Testis (tissue), 3 donors: ENCODE data around the gene PSPC1. TPM values are rescaled to one million over a fixed set of nuclear protein-coding genes. Genes with fewer than 3 reads are reported as not detected.
"Not testable (repeated sequence)": the region's sequence is repeated elsewhere in the genome, so short reads cannot be mapped to it uniquely, and the experiment has no call there.

Source experiments
- DNase-seq: peaks from one replicate; pipeline ENCODE4 v3.0.0-alpha.2; 2019
- H3K27ac ChIP-seq, 2 donors: fragments of 200-600 bp; sonication (generic); one replicate each; pipeline ENCODE4 v1.5.1; 2019
- H3K27me3 ChIP-seq: fragments of 200-600 bp; sonication (generic); one replicate; pipeline ENCODE4 v1.5.1; 2019
- H3K36me3 ChIP-seq: fragments of 200-600 bp; sonication (generic); one replicate; pipeline ENCODE4 v1.5.1; 2017; ENCODE audit warnings: low read depth; ENCODE audit errors: missing control alignments
- H3K4me1 ChIP-seq: fragments of 200-600 bp; sonication (generic); one replicate; pipeline ENCODE4 v1.5.1; 2019
- H3K4me3 ChIP-seq, 2 donors: fragments of 200-600 bp; sonication (generic); one replicate each; pipeline ENCODE4 v1.5.1; 2017 to 2019
- H3K9me3 ChIP-seq: fragments of 200-600 bp; sonication (generic); one replicate; pipeline ENCODE4 v1.5.1; 2017
- POLR2A ChIP-seq: fragments of 450-650 bp; IDR thresholded peaks from one replicate; pipeline ENCODE4 v1.6.1; 2017; ENCODE audit warnings: antibody characterized with exemption, mild to moderate bottlenecking, moderate library complexity
- WGBS, 2 donors: methylation state at CpG; one replicate each; pipeline ENCODE4 v1.1.5; 2018; 5-methylcytosine and 5-hydroxymethylcytosine counted together
- intact Hi-C: fragments of 100-400 bp; cut with DNase I; formaldehyde crosslinking; loops from one replicate; pipeline ENCODE4 v1.15.1; 2023; ENCODE audit warnings: low total_unique reads
- polyA plus RNA-seq: library from polyadenylated mRNA; stranded (reverse); fragments of 350-450 nt; fragmentation: Illumina TruSeq; extraction: RNeasy Lipid Tissue Mini Kit (QIAGEN cat#74804); gene quantifications from one replicate; pipeline ENCODE4 v1.2.3, GENCODE V29; 2014; ENCODE audit warnings: low read depth, low replicate concordance; ENCODE audit not compliant: insufficient read depth
- total RNA-seq, 2 donors: library from RNA; depleted of rRNA; stranded (reverse); fragments of >200 nt; gene quantifications; one replicate each; pipeline ENCODE4 v1.2.3, GENCODE V29; 2016
- TF ChIP-seq, protein P1 (sequence below), 3 experiments: fragments of 450-650 bp in 2 of 3; fragments of 200-600 bp in 1 of 3; sonication (generic) in 1 of 3; IDR thresholded peaks; one replicate each; pipeline ENCODE4 v1.5.1; 2016 to 2019; ENCODE audit warnings: antibody characterized with exemption in 3 of 3, mild to moderate bottlenecking in 2 of 3, moderate library complexity in 1 of 3

PSPC1 gene
- total and polyA plus RNA-seq, 3 donors from 2014 or later, result 92.0 to 145 (median 129) TPM

DNA sequence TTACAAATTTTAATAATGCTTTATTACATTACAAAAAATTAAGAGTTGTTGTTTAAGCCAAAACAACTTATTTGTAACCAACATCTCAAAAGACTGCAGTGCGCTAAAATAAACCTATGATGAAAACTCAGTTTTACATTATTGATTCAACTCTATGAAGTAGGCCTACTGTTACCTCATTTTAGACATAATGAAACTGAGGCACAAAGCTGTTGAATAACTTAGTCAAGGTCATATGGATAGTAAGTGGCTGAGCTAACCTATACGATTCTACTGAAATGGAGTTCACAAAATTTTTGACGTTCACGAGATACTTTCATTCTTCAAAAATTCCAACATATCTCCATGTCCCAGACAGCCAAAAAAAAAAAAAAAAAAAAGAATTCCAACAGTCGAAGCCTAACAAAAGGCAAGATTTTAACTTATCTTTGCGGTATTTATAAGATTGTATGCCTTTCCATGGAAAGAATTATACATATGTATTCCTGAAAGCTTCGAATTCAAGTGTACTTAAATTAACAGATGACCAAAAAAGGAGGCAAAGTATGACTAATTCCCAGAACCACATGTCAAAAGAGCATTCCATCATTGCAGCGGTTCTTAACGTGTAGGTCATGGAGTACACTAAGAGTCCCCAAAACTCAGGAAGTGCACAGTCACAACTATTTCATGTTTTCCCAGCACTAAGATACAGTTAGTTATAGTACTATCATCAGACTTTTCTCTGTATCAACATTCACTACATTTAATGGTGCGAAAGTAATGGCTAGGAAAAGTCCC, 69.4 kb downstream of the PSPC1 start:
- Histone ChIP-seq H3K27me3 (no peaks in the 10 kb centered on the region), H3K4me1 (no peaks in the 10 kb centered on the region), H3K4me3 (no peak overlapping the region), H3K36me3 (no peaks in the 10 kb centered on the region), H3K27ac (no peak overlapping the region), H3K9me3 (no peaks in the 10 kb centered on the region)
- 79 to 81% methylated on average over 10 of the region's 10 CpGs for WGBS, 2 donors
- TF ChIP-seq, protein P1, sequence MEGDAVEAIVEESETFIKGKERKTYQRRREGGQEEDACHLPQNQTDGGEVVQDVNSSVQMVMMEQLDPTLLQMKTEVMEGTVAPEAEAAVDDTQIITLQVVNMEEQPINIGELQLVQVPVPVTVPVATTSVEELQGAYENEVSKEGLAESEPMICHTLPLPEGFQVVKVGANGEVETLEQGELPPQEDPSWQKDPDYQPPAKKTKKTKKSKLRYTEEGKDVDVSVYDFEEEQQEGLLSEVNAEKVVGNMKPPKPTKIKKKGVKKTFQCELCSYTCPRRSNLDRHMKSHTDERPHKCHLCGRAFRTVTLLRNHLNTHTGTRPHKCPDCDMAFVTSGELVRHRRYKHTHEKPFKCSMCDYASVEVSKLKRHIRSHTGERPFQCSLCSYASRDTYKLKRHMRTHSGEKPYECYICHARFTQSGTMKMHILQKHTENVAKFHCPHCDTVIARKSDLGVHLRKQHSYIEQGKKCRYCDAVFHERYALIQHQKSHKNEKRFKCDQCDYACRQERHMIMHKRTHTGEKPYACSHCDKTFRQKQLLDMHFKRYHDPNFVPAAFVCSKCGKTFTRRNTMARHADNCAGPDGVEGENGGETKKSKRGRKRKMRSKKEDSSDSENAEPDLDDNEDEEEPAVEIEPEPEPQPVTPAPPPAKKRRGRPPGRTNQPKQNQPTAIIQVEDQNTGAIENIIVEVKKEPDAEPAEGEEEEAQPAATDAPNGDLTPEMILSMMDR (IDR thresholded peaks at IDR 0.05), result no peak
- no peak for TF ChIP-seq POLR2A
- intact Hi-C loops, result no loop called here
- no peak for DNase-seq

DNA sequence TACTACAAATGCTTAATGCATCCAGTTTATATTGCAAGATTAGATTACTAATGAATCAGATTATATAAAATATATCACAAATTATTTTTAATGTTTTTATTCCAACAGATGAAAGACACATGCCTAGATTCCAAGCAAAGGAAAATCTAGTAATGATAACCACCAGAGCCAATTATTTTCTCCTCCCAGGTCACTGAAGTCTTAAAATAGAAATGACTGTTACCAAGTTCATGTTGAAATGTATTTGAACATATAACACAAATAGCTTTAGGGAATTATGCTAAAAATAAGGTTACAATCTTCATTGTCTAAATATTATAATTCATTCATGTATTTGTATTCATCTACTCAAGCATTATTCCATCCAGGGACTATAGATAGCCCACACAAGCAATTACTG, 73.0 kb downstream of the PSPC1 start:
- intact Hi-C loops, H3K4me1 ChIP-seq: not testable (repeated sequence)

DNA sequence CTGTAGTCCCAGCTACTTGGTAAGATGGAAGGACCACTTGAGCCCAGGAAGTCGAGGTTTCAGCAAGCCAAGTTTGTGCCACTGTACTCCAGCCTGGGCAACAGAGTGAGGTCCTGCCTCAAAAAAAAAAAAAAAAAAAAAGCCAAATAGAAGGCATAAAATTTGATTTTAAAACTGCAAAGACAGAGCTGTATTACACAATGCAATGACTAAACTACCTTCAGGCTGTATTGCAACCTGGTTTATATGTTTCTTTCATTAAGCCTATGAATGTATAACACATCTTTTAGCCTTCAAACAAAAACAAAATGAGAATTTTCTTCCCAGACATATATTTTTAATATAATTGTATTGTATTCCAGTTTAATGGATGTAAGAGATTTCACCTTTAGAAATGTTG, 73.7 kb downstream of the PSPC1 start:
- H3K27ac ChIP-seq, DNase-seq, H3K4me3 ChIP-seq, H3K4me1 ChIP-seq, H3K9me3 ChIP-seq, intact Hi-C loops, H3K36me3 ChIP-seq, H3K27me3 ChIP-seq: not testable (repeated sequence)
- WGBS, 2 donors, result 96 to 100% methylated on average over 1 of the region's 1 CpG

More for the DNA sequence above, 73.0 kb downstream of the PSPC1 start:
- not testable (repeated sequence) for H3K27me3 ChIP-seq, H3K4me3 ChIP-seq, H3K27ac ChIP-seq, H3K36me3 ChIP-seq, H3K9me3 ChIP-seq, DNase-seq

DNA sequence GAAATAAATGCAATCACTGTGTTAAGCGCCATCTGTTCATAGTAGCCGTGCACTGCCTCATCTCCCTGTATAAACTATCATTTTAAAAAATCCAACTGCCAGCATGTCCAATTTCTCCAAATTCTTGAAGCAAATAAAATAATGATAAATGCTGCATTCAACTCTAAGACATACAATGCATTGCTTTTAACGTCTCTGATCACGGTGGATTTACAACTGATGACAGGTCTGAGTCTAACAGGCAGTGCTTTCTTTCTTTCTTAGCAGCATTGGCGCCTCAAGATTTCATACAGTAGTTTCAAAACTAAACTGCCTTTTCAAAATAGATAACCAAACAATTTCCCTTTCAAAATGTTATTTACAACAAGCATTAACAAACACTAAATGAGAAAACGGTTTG, 78.5 kb downstream of the PSPC1 start:
- H3K4me1 ChIP-seq, H3K36me3 ChIP-seq, H3K9me3 ChIP-seq, H3K27me3 ChIP-seq, DNase-seq, intact Hi-C loops, H3K4me3 ChIP-seq, H3K27ac ChIP-seq: not testable (repeated sequence)
- WGBS, 2 donors, result 78 to 83% methylated on average over 6 of the region's 6 CpGs

DNA sequence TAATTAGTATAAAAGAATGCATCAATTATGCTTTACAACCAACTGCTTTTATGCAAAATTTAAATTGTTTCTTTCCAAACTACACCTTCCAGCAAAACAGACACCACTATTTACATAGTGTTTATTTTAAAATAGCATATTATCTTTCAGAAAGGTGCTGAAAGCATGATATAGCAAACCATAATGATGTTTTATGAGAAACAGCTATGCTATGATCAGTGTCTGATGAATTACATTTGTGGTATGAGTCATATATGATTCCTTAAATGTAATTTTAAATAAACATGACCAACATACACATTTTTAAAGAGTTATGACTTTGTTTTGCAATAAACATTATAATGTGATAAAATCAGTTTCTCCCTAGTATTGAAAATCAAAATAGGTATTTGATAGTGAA, 81.1 kb downstream of the PSPC1 start:
- DNase-seq, H3K4me1 ChIP-seq, H3K27ac ChIP-seq, intact Hi-C loops, H3K36me3 ChIP-seq, H3K4me3 ChIP-seq, H3K27me3 ChIP-seq, H3K9me3 ChIP-seq: not testable (repeated sequence)

DNA sequence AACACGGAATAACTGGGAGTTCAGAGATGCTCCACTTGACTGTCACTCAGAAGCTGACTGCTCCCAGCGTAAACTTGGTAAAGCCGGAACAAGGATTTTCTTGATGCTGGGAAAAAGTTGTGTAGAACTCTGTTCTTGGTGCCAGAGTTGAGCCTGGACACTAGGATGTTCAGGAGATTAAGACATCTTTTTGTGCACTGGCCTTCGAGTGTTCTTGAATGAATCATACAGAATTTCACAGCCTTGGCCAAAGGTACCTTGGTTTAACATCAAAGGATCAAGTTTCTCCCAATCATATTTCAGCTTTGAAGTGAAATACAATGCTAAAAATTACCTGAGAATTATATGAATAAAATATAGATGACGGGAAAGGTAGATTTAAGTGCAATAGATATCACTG, 81.8 kb downstream of the PSPC1 start:
- WGBS, 2 donors, result 85 to 92% methylated on average over 3 of the region's 5 CpGs
- intact Hi-C loops, H3K9me3 ChIP-seq, H3K27me3 ChIP-seq, DNase-seq, H3K27ac ChIP-seq, H3K4me1 ChIP-seq, H3K4me3 ChIP-seq, H3K36me3 ChIP-seq: not testable (repeated sequence)

DNA sequence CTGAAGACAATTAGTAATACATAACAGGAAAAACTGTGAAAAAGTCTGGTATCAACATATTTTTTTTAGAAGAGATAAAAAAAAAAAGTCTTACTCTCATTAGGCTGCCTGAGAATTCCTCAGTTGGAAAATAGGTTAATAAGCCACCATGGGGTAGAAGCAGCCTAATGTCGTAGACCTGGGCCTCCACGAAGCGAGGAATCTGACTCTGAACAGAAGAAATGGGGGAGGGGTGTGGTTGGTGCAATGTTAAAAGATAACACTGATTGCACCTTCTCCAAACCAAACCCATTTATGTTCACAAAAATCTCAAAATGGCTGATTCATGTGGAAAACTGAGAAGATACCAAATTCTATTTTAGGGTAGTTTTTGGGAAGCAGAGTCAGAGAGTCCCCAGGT, 86.9 kb downstream of the PSPC1 start:
- 60 to 71% methylated on average over 3 of the region's 3 CpGs for WGBS, 2 donors
- Histone ChIP-seq H3K4me3 (no peak overlapping the region), H3K9me3 (no peaks in the 10 kb centered on the region), H3K36me3 (no peaks in the 10 kb centered on the region), H3K4me1 (no peaks in the 10 kb centered on the region), H3K27me3 (no peaks in the 10 kb centered on the region), H3K27ac (no peak overlapping the region)
- no peak for TF ChIP-seq POLR2A
- TF ChIP-seq, protein P1 (IDR thresholded peaks at IDR 0.05), result no peak
- no peak for DNase-seq
- intact Hi-C loops, result no loop called here
